CD14-positive monocyte (primary cell): ENCODE results near the gene GATD1. TPM values are rescaled to one million over a fixed set of nuclear protein-coding genes. Genes with fewer than 3 reads are reported as not detected.

Experiments used
- DNase-seq, 3 donors: peaks; one replicate each; pipeline ENCODE4 v3.0.0-alpha.2; 2011 to 2022
- H2AFZ ChIP-seq: 2 replicates; pipeline ENCODE4 v1.6.0; 2012; ENCODE audit warnings: mild to moderate bottlenecking, low read depth, low read length, inconsistent platforms; ENCODE audit not compliant: insufficient read depth, poor library complexity, severe bottlenecking
- H3K27ac ChIP-seq, 2 donors: 1 replicate in 1 of 2; 2 replicates in 1 of 2; pipeline ENCODE4 v1.5.1; 2012 to 2013; ENCODE audit warnings: low read length in 2 of 2, control low read depth in 1 of 2, inconsistent platforms in 1 of 2, low read depth in 1 of 2, mild to moderate bottlenecking in 1 of 2
- H3K27me3 ChIP-seq, 2 donors: one replicate each; pipeline versions ENCODE4 v1.6.0 to v1.6.1; 2011 to 2013; ENCODE audit warnings: low read length in 2 of 2; ENCODE audit not compliant: control insufficient read depth in 2 of 2, insufficient read depth in 2 of 2
- H3K36me3 ChIP-seq, 2 donors: replicated peaks in 1 of 2; 1 replicate in 1 of 2; 2 replicates in 1 of 2; pipeline versions ENCODE4 v1.5.1 to v1.6.1; 2012 to 2013; ENCODE audit warnings: low read length in 2 of 2, control low read depth in 1 of 2, inconsistent platforms in 1 of 2, mild to moderate bottlenecking in 1 of 2; ENCODE audit not compliant: insufficient read depth in 2 of 2, control insufficient read depth in 1 of 2
- H3K4me1 ChIP-seq, 2 donors: 1 replicate in 1 of 2; 2 replicates in 1 of 2; pipeline versions ENCODE4 v1.5.1 to v1.6.1; 2012 to 2013; ENCODE audit warnings: low read length in 2 of 2, control low read depth in 1 of 2, inconsistent platforms in 1 of 2, mild to moderate bottlenecking in 1 of 2, moderate library complexity in 1 of 2; ENCODE audit not compliant: insufficient read depth in 2 of 2, control insufficient read depth in 1 of 2
- H3K4me2 ChIP-seq: replicated peaks from 2 replicates; pipeline ENCODE3; 2012; ENCODE audit warnings: low read length, moderate library complexity, mild to moderate bottlenecking; ENCODE audit not compliant: poor library complexity, severe bottlenecking; ENCODE audit errors: extremely low read depth
- H3K4me3 ChIP-seq, 3 experiments: fragments of 200-600 bp in 1 of 3; sonication (generic) in 1 of 3; replicated peaks in 1 of 3; 1 replicate in 2 of 3; 2 replicates in 1 of 3; pipeline ENCODE4 v1.5.1; 2011 to 2013; ENCODE audit warnings: low read length in 3 of 3, mild to moderate bottlenecking in 3 of 3, control low read depth in 2 of 3, low read depth in 2 of 3, inconsistent platforms in 1 of 3, moderate library complexity in 1 of 3
- H3K79me2 ChIP-seq: 2 replicates; pipeline ENCODE4 v1.6.0; 2012; ENCODE audit warnings: mild to moderate bottlenecking, control low read depth, inconsistent platforms, low read length, moderate library complexity; ENCODE audit not compliant: insufficient read depth
- H3K9ac ChIP-seq: 2 replicates; pipeline ENCODE4 v1.6.0; 2017; ENCODE audit warnings: low read length, mild to moderate bottlenecking; ENCODE audit not compliant: insufficient read depth, poor library complexity, severe bottlenecking
- H3K9me3 ChIP-seq, 2 donors: replicated peaks in 1 of 2; 1 replicate in 1 of 2; 2 replicates in 1 of 2; pipeline versions ENCODE4 v1.5.1 to v1.6.1; 2012 to 2013; ENCODE audit warnings: low read length in 2 of 2, control low read depth in 1 of 2; ENCODE audit not compliant: control insufficient read depth in 1 of 2, insufficient read depth in 1 of 2
- H4K20me1 ChIP-seq: 2 replicates; pipeline ENCODE4 v1.6.0; 2012; ENCODE audit warnings: mild to moderate bottlenecking, low read length, control low read depth, moderate library complexity; ENCODE audit not compliant: insufficient read depth
- H3K27ac Mint-ChIP-seq, 7 donors: one replicate each; pipeline ENCODE4 v1.8.0; 2020; ENCODE audit warnings: mild to moderate bottlenecking in 7 of 7, mixed read lengths in 7 of 7, moderate library complexity in 6 of 7, inconsistent platforms in 2 of 7
- H3K27me3 Mint-ChIP-seq, 3 donors: one replicate each; pipeline ENCODE4 v1.8.0; 2021 to 2022; ENCODE audit warnings: low read depth in 3 of 3, mild to moderate bottlenecking in 3 of 3, mixed read lengths in 3 of 3, moderate library complexity in 3 of 3, inconsistent platforms in 1 of 3
- H3K36me3 Mint-ChIP-seq, 2 donors: one replicate each; pipeline ENCODE4 v1.8.0; 2020; ENCODE audit warnings: mixed read lengths in 2 of 2, inconsistent platforms in 1 of 2, mild to moderate bottlenecking in 1 of 2
- H3K4me1 Mint-ChIP-seq: one replicate; pipeline ENCODE4 v1.8.0; 2020; ENCODE audit warnings: mild to moderate bottlenecking, mixed read lengths
- H3K4me3 Mint-ChIP-seq, 2 donors: one replicate each; pipeline ENCODE4 v1.8.0; 2020; ENCODE audit warnings: mild to moderate bottlenecking in 2 of 2, mixed read lengths in 2 of 2, moderate library complexity in 1 of 2
- H3K9me3 Mint-ChIP-seq, 7 donors: one replicate each; pipeline ENCODE4 v1.8.0; 2020 to 2022; ENCODE audit warnings: mixed read lengths in 7 of 7, mild to moderate bottlenecking in 6 of 7, moderate library complexity in 6 of 7, inconsistent platforms in 2 of 7
- CTCF ChIP-seq: fragments of 200-600 bp; IDR thresholded peaks from one replicate; pipeline ENCODE4 v1.8.0; 2022; ENCODE audit warnings: antibody characterized with exemption, mild to moderate bottlenecking
- WGBS: methylation state at CpG from one replicate; pipeline ENCODE4 v1.1.5; 2013; ENCODE audit warnings: missing lambda C conversion rate; ENCODE audit not compliant: insufficient coverage; 5-methylcytosine and 5-hydroxymethylcytosine counted together
- intact Hi-C, 2 donors: fragments of 100-400 bp; cut with micrococcal nuclease; formaldehyde crosslinking; loops; one replicate each; pipeline versions ENCODE4 v1.15.0 to v1.15.1; 2023
- polyA plus RNA-seq, 3 donors: library from polyadenylated mRNA; depleted of rRNA in 1 of 3; unstranded in 2 of 3; stranded (reverse) in 1 of 3; fragments of 300-500 nt in 2 of 3; fragments of >200 nt in 1 of 3; fragmentation: Illumina TruSeq in 2 of 3; gene quantifications; 1 replicate in 2 of 3; 2 replicates in 1 of 3; pipeline ENCODE4 v1.2.3, GENCODE V29; 2012 to 2021

GATD1 gene
- polyA plus RNA-seq, 3 donors = 4.5 to 45.6 (median 4.6) TPM

DNA sequence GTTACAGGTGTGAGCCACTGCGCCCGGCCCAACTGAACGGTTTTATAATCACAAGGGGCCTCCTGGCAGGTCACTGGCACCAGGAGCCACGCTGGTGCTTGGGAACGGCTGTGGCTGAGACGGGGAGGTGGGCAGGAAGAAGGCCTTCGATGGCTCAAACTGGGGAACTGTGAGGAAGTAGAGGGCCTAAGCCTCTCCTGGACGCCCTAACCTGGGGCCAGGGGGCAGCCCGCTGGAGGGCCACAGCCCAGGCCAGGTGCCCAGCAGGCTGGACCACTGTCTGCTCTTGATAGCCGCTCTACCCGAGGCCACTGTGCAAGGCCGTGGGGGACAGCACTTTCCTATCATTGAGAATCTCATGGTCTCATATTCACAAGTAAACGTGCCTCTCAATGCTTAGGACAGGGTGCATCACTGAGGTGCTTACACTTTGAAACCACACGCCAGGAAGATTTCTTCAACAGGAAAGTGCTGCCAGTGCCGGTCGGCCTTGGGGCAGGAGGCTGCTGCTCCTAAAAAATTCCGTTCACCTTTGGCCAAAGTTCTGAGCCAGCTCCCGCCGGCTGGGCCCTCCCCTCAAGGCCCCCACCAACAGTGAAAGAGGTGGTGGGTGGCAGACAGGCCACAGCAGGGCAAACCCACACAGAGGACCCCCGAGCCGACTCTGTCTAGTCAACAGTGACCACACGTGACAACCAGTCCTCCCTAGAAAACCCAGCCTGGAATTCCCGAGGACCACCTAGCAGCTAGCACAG, 7.2 kb downstream of the GATD1 start:
- Histone ChIP-seq H3K27me3 (no peaks in the 10 kb centered on the region), H3K79me2 (peaks cover 21% of the 10 kb centered on the region), H3K27ac (no peak overlapping the region), H2AFZ (no peak overlapping the region), H4K20me1 (peaks cover 63% of the 10 kb centered on the region), H3K4me1 (no peaks in the 10 kb centered on the region), H3K9me3 (no peaks in the 10 kb centered on the region), H3K4me2 (no peak overlapping the region), H3K36me3 (peaks cover 43 to 66% of the 10 kb centered on the region in 2 donors), H3K9ac (no peak overlapping the region), H3K4me3 (no peak overlapping the region)
- H3K4me3 Mint-ChIP-seq = no peak overlapping the region
- no peaks in the 10 kb centered on the region for H3K27me3 Mint-ChIP-seq
- H3K4me1 Mint-ChIP-seq = peaks cover 7% of the 10 kb centered on the region
- intact Hi-C loops = no loop called here
- H3K27ac Mint-ChIP-seq = no peak overlapping the region
- peaks cover 20 to 67% of the 10 kb centered on the region in 2 donors for H3K36me3 Mint-ChIP-seq
- no peak for TF ChIP-seq CTCF
- WGBS = 94% methylated on average over 19 of the region's 23 CpGs
- no peak for DNase-seq
- H3K9me3 Mint-ChIP-seq = peaks cover 0 to 2% (median 0%) of the 10 kb centered on the region in 7 donors

GRCh38 chr11:767238-767637, 10.0 kb downstream of the GATD1 start:
- Histone ChIP-seq H3K9me3 (no peaks in the 10 kb centered on the region), H4K20me1 (peaks cover 61% of the 10 kb centered on the region), H3K27ac (no peak overlapping the region), H3K4me2 (no peak overlapping the region), H3K4me3 (no peak overlapping the region), H3K27me3 (no peaks in the 10 kb centered on the region), H3K9ac (no peak overlapping the region), H2AFZ (no peak overlapping the region), H3K36me3 (peaks cover 52 to 76% of the 10 kb centered on the region in 2 donors), H3K79me2 (peaks cover 2% of the 10 kb centered on the region), H3K4me1 (no peaks in the 10 kb centered on the region)
- H3K36me3 Mint-ChIP-seq = peaks cover 42 to 72% of the 10 kb centered on the region in 2 donors
- peaks cover 9% of the 10 kb centered on the region for H3K4me1 Mint-ChIP-seq
- peak overlapping the region in 1 of 7 donors; percentile 50 for H3K27ac Mint-ChIP-seq
- intact Hi-C loops = no loop called here
- no peaks in the 10 kb centered on the region for H3K27me3 Mint-ChIP-seq
- no peak for DNase-seq
- H3K4me3 Mint-ChIP-seq = no peak overlapping the region
- no peak for TF ChIP-seq CTCF
- H3K9me3 Mint-ChIP-seq = peaks cover 0 to 2% (median 0%) of the 10 kb centered on the region in 7 donors
- WGBS = 93% methylated on average over 3 of the region's 11 CpGs
